GM10248 (cell line): ENCODE data around the gene TRPM7.
"Not testable (repeated sequence)": the region's sequence is repeated elsewhere in the genome, so short reads cannot be mapped to it uniquely, and the experiment has no call there.

Experiments
- CTCF ChIA-PET: fragments of 300-600 bp; sonication (Branson Sonifier 250); formaldehyde crosslinking; extraction: SDS; loops from one replicate; lab custom pipeline; 2021; ENCODE audit warnings: antibody characterized with exemption; lab: Yijun Ruan, JAX
- POLR2A ChIA-PET: fragments of 350-650 bp; sonication (Branson Sonifier 250); formaldehyde crosslinking; extraction: SDS; loops from one replicate; lab custom pipeline; 2020; ENCODE audit warnings: antibody characterized with exemption; lab: Yijun Ruan, JAX
- DNase-seq: peaks from one replicate; pipeline ENCODE4 v3.0.0; 2012; ENCODE audit errors: extremely low spot score
- CTCF ChIP-seq: IDR thresholded peaks from 2 replicates; pipeline ENCODE4 v1.5.1; 2012; ENCODE audit warnings: mild to moderate bottlenecking, low read depth; ENCODE audit errors: extremely low read depth, missing control alignments, control extremely low read depth

TRPM7 gene

DNA sequence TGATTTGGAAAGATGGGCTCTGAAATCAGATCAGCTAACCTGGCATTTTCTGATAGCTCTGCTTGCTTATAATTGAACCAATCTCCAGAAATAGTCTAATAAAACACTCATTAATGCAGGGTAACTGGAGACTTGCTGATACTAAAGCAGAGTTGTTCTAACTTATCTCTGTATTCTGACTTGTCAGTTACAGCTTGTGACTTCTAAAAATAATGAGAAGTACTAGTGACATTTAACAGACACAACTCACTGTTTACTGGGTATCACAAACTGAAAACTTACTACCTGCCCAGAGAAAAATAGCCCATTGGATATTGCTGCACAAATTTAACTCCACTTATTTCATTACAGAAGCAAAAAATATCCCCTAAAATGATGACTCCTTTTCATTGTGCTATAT lies 24.0 kb upstream of the TRPM7 start:
- CTCF ChIA-PET = interaction anchor here (0.9 to 1.2 kb wide), 2 partner anchors 9 to 16 kb away, joined by 3 read pairs; no protein-coding TSS in a partner anchor
- POLR2A ChIA-PET = no interaction called here
- TF ChIP-seq CTCF = no peak
- DNase-seq = no peak

GRCh38 chr15:50707878-50708427 lies 21.4 kb upstream of the TRPM7 start:
- CTCF ChIA-PET = no interaction called here
- DNase-seq = no peak
- POLR2A ChIA-PET = no interaction called here
- TF ChIP-seq CTCF = no peak

DNA sequence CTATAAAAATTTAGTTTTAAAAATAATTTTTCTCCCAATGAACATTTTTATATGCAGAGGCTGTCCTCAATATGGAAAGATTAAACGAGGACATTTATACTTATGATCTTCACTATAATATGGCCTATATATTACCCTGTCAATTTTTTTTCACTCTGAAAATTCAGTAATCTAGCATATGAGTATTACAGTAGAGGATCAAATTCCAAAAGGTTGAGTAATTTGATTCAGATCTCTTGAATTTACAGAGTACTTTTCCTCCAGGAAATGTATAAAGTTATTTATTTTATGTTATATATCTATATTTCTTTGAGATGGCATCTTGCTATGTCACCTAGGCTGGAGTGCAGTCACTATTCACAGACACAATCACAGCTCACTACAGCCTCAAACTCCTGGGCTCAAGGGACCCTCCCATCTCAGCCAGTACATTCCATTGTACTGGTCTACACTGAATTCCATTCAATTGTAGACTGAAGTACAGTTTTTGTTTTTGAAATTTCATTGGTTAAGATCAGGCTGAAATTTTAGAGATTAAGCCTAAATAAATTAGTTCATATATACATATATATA lies 16.3 kb upstream of the TRPM7 start:
- no peak for DNase-seq
- ChIA-PET POLR2A (no interaction called here), CTCF (no interaction called here)
- no peak for TF ChIP-seq CTCF

- no peak for DNase-seq
- ChIA-PET CTCF (no interaction called here), POLR2A (interaction anchor here (0.7 kb wide), 1 partner anchor 16 kb away, joined by 3 read pairs; no protein-coding TSS in a partner anchor)
- no peak for TF ChIP-seq CTCF
These were observed 11.5 kb upstream of the TRPM7 start for GRCh38 chr15:50698101-50698500.

DNA sequence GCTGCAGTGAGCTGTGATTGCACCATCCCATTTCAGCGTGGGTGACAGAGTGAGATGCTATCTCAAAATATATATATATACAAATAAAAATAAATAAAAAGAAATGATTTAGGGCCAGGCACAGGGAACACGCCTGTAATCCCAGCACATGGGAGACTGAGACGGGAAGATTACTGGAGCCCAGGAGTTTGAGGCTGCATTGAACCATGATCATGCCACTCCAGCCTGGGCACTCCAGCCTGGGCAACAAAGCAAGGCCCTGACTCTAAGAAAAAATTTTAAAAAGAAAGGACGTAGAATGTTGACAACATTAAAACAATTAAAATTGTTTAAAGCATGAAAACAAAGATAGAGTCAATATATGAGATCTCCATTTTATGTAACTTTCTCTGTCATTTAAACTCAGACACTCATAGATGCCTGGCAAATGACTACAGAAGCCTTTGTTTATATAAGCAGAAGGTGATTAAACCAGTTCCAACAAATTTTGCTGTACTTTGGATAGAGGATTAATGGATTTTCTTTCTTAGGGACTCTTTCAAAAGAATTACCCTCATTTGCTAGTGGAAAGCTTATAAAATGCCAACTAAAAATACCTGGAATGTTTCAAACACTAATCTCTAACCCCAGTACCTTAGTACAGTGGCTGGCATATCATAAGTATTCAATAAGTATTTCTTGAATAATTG lies 10.7 kb upstream of the TRPM7 start:
- no peak for DNase-seq
- no peak for TF ChIP-seq CTCF
- CTCF ChIA-PET = no interaction called here
- POLR2A ChIA-PET = no interaction called here

- CTCF ChIA-PET = interaction anchor here (1.7 kb wide), 1 partner anchor 16 kb away, joined by 3 read pairs; no protein-coding TSS in a partner anchor
- POLR2A ChIA-PET, DNase-seq: not testable (repeated sequence)
These were observed 8.1 kb upstream of the TRPM7 start for GRCh38 chr15:50694634-50695165.
